ENCODE data around the gene MBD5.
"Not testable (repeated sequence)": the region's sequence is repeated elsewhere in the genome, so short reads cannot be mapped to it uniquely, and the experiment has no call there.

The MBD5 gene

GRCh38 chr2:147996828-147997227 lies 24.1 kb upstream of the MBD5 start:
- H3K4me3 ChIP-seq (ENCODE audit: low read depth, low read length) = no peak overlapping the region
- no peak for DNase-seq (ENCODE audit: low read depth)
- no peak for TF ChIP-seq CTCF (IDR thresholded peaks at IDR 0.05; ENCODE audit: insufficient read depth, low read depth, low read length, missing control alignments)

GRCh38 chr2:147998203-147998602 lies 22.7 kb upstream of the MBD5 start:
- H3K4me3 ChIP-seq (ENCODE audit: low read depth, low read length) = no peak overlapping the region
- TF ChIP-seq CTCF (IDR thresholded peaks at IDR 0.05; ENCODE audit: insufficient read depth, low read depth, low read length, missing control alignments) = no peak
- DNase-seq (ENCODE audit: low read depth) = no peak

- no peak overlapping the region for H3K4me3 ChIP-seq (ENCODE audit: low read depth, low read length)
- no peak for TF ChIP-seq CTCF (IDR thresholded peaks at IDR 0.05; ENCODE audit: insufficient read depth, low read depth, low read length, missing control alignments)
- DNase-seq (ENCODE audit: low read depth) = no peak
Measured at GRCh38 chr2:147999126-147999525, 21.8 kb upstream of the MBD5 start.

- no peak for DNase-seq (ENCODE audit: low read depth)
- TF ChIP-seq CTCF (IDR thresholded peaks at IDR 0.05; ENCODE audit: insufficient read depth, low read depth, low read length, missing control alignments) = no peak
- H3K4me3 ChIP-seq (ENCODE audit: low read depth, low read length) = no peak overlapping the region
Measured at GRCh38 chr2:148000095-148000494, 20.8 kb upstream of the MBD5 start.

- not testable (repeated sequence) for DNase-seq (ENCODE audit: low read depth); H3K4me3 ChIP-seq (ENCODE audit: low read depth, low read length)
Measured at GRCh38 chr2:148002420-148002819, 18.5 kb upstream of the MBD5 start.

- TF ChIP-seq CTCF (IDR thresholded peaks at IDR 0.05; ENCODE audit: insufficient read depth, low read depth, low read length, missing control alignments) = no peak
- DNase-seq (ENCODE audit: low read depth) = no peak
- no peak overlapping the region for H3K4me3 ChIP-seq (ENCODE audit: low read depth, low read length)
Measured at GRCh38 chr2:148006249-148007007, 14.5 kb upstream of the MBD5 start.

- no peak for TF ChIP-seq CTCF (IDR thresholded peaks at IDR 0.05; ENCODE audit: insufficient read depth, low read depth, low read length, missing control alignments)
- DNase-seq (ENCODE audit: low read depth) = no peak
Measured at GRCh38 chr2:148007219-148007900, 13.5 kb upstream of the MBD5 start.

GRCh38 chr2:148008411-148008810 lies 12.5 kb upstream of the MBD5 start:
- not testable (repeated sequence) for H3K4me3 ChIP-seq (ENCODE audit: low read depth, low read length); DNase-seq (ENCODE audit: low read depth)

More at GRCh38 chr2:148007219-148007900, 13.5 kb upstream of the MBD5 start:
- no peak overlapping the region for H3K4me3 ChIP-seq (ENCODE audit: low read depth, low read length)

Measured in GM12865 (cell line).